ENCODE data around the gene NUP62.
A peak's percentile ranks its signal among the peaks of the same experiment; 100 is the strongest.

The NUP62 gene

DNA sequence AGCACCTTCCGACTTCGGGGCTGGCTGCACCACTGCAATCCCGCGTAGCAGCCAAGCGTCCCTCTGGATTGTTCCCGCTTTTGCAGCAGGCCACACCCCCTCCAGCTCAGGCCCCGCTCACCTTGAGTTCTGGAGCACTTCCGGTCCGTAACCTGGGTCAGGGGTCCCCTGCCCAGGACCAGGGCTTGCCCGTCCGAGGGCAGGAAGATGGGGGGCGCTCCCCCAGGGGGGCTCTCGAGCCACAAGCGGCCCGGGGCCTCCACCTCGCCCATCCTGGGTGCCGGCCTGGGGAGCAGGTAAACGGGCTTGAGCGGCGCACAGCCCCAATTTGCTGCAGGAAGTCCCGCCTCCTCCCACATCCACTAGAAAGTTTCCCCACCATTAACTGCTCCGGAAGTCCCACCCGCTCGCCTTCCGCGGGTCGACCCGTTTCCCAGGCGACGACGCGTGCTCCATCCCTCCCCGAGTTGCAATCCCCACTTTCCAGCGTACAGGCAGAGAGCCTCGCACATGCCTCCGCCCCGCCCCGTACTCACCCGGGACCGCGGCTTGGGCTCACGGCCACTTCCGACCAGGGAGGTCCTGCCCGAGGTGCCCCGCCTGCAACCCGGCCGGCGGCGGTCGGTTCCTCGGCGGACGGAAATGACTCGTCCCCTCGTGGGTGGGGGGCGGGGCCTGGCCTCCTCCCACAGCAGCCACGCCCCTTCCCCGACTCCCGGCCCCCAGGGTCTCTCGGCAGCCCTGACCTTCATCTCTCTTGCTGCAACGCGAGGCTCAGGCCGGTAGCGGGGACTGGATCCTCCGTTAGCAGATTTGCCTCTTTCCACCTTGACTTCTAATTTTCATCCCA is 62.1 kb downstream of the NUP62 start, which contains the start of gene PNKP:
PNKP (minus strand) TSS at position 644 of the 850 bp plus-strand sequence; CDS start at position 272, 372 bp downstream.
- peak; percentile 82 for DNase-seq (ENCODE audit: low read depth)

DNA sequence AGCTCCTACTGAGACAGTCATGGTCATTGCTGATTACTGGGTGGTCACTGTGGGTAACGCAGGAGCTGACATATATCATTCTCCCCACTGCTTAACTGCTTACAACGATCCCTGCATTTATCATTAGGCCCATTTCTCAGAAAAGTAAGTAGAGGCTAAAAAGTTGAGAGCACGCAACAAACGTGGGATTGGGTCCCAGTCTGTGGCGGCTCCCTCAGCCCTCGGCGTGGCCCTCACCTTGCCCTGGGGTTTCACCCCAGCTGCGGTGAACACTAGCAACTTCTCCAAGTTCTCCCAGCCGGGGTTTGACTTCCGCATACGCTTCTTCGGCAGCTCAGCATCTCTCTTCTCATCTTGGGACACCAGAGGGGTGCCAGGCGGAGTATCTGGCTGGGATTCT is 64.4 kb downstream of the NUP62 start:
- no peak for DNase-seq (ENCODE audit: low read depth)

GRCh38 chr19:49863935-49864320 is 65.4 kb downstream of the NUP62 start:
- DNase-seq (ENCODE audit: low read depth), result no peak

DNA sequence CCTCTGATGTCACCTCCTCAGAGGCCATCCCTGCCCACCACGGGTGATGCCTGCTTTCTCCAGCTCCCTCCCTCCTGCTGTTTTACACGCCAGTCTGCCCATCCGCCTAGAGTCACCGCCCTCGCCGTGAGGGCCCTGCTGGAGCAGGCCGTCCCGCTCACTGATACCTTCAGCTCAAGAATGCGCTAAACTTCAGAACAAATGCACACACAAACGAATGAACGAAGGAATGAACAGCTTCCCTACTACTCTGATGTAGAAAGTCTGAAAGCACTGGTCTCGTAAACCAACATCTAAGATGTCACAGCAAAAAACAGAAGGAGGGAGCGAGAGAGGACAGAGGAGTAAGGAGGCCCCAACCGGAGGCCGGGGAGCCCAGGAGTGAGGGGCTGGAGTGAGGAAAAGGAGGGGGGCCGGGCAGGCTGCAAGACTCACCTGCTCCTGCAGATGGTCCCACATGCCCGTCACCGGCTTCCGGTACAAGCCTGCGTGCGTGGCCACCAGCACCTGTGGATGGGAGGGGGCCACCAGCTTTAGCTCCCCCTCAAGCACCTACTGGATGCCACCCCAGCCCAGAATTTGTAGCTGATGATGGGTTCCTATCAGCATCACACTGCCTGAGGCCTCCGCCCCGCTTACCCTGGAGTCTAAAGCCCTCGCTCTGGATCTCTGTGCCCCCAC is 65.9 kb downstream of the NUP62 start:
- no peak for DNase-seq (ENCODE audit: low read depth)

- no peak for DNase-seq (ENCODE audit: low read depth)
Observed at GRCh38 chr19:49862391-49863253, 66.7 kb downstream of the NUP62 start.

GRCh38 chr19:49861541-49862378 is 67.5 kb downstream of the NUP62 start:
- DNase-seq (ENCODE audit: low read depth), result no peak

DNA sequence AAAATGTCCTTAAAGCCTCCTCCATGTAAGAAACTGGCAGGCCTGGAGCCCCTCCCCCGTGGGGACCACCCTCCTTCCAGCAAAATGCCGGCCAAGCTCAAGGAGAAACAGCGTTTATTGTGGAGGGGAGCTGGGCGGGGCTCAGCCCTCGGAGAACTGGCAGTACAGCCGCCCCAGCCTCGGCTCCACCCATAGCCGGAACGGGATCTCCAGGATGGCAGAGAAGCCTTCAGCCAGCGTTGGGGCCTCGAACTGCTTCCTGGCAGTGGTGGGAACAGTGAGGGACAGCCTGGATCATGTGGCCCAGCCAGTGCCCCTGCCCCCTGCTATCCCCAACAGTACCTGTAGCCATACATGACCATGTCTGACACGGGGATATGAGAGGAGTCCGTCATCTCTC is 68.2 kb downstream of the NUP62 start:
- no peak for DNase-seq (ENCODE audit: low read depth)

DNA sequence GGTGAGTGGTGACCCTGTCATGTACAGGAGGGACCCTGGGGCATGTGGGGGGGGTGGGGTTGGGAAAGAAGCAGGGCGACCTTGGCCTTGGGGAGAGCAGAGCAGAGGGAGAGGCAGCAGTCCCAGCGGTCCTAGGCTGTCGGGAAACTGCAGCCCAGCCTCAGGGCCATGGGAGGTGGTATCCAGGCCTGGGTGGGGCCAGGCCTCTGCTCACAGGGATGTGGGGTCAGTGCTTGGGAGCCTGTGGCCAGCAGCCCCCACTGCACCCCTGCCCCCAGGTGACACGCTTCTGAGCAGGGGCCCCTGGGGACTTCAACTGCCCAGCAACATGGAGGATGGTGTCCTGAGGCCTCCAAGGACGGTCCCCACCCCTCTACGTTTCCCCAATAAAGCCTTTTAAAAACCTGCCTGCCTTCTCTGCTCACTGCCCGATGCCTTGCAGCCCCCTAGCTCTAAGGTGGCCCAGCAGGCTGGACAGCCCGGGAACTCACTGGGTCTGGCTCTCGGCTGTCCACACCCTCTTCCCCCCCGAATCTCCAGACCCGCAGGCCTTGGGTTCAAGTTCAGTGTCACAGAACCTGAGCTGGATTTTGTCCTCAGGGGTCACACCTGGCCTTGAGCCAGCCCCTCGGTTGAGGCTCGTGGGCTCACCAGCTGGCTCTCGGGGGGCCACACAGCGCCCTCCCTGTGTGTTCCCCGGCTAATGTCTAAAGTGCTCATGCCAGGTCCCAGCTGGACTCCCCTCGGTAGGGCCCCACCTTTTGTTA is 68.8 kb downstream of the NUP62 start:
- no peak for DNase-seq (ENCODE audit: low read depth)

DNA sequence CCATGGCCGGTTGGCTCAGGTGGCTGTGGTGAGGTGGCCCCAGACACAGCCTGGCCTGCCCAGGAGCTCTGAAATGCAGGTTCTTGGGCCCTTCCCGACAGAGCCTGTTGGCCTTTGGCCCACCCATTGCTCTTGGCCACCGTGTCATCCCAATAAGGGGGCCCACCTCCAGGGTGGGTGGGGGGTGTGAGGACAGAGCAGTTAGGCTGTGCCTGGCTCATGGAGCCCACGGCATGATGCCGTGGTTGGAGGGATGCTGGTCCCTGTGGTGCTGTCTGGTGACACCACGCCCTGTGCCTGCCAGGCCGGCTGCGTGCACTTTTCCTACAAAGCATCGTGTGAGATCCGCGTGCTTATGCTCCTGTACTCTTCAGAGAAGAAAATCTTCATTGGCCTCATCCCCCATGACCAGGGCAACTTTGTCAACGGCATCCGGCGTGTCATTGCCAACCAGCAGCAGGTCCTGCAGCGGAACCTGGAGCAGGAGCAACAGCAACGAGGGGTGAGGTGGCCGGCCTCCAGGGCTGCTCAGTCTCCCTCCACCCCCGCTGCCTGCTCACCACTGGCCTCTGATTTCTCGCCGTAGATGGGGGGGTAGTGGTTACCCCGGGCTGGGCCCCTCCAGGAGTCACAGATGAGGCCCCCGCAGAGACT is 69.5 kb downstream of the NUP62 start:
- DNase-seq (ENCODE audit: low read depth), result no peak

- no peak for DNase-seq (ENCODE audit: low read depth)
Observed at GRCh38 chr19:49858088-49858985, 71.0 kb downstream of the NUP62 start.

DNA sequence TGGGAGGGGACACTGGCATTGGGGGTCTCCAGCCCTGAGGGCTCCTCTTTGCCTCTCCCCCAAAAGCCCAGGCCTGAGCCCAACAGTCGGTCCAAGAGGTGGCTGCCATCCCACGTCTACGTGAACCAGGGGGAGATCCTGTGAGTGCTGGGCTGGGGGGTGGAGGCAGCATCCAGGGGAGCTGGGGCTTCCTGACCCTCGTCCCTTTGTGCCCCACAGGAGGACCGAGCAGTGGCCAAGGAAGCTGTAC is 71.5 kb downstream of the NUP62 start:
- DNase-seq (ENCODE audit: low read depth), result no peak

DNA sequence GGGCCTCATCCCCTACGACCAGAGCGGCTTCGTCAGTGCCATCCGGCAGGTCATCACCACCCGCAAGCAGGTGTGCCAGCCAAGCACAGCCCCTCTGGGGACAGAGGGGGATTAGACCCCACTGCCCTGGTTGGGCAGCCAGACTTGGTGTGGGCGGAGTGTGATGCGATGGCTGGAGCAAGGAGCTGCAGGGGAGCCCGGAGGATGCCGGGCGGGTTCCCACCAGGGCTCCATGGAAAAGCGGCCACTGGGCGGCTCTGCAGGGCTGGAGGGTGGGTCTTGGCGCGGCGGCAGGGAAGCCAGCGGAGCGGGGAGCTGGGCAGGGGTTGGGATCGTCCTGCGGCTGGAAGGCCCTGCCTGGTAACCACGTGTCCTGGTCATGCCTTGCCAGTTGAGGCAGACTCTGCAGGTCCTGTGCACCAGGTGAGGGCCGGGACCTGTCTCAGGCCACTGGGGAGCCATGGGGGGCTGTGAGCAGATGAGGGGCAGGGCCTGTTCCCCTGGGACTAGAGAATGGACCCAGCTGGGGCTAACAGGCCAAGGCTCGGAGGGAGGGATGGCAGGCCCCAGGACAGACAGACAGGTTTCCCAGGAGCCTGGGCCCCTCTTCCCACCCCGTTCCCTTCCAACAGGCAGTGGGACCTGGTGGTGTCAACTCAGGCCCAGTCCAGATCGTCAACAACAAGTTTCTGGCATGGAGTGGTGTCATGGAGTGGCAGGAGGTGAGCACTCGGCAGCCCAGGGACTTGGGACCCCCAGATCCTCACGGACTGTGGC is 72.1 kb downstream of the NUP62 start:
- no peak for DNase-seq (ENCODE audit: low read depth)
